PC-3 (cell line): ENCODE measurements around the gene OR5AC2.

ENCODE experiments used
- EZH2 ChIP-seq: fragments of 300-600 bp; sonication (generic); IDR thresholded peaks from one replicate; pipeline ENCODE4 v1.6.1; 2017; ENCODE audit warnings: antibody characterized with exemption, mild to moderate bottlenecking, low read length; ENCODE audit not compliant: unreplicated experiment
- TF ChIP-seq, protein P1 (sequence below): fragments of 300-600 bp; sonication (generic); conservative IDR thresholded peaks from 2 replicates; pipeline ENCODE4 v1.5.1; 2017; ENCODE audit warnings: antibody characterized with exemption, low read depth, mild to moderate bottlenecking, low read length

- TF ChIP-seq, protein P1, sequence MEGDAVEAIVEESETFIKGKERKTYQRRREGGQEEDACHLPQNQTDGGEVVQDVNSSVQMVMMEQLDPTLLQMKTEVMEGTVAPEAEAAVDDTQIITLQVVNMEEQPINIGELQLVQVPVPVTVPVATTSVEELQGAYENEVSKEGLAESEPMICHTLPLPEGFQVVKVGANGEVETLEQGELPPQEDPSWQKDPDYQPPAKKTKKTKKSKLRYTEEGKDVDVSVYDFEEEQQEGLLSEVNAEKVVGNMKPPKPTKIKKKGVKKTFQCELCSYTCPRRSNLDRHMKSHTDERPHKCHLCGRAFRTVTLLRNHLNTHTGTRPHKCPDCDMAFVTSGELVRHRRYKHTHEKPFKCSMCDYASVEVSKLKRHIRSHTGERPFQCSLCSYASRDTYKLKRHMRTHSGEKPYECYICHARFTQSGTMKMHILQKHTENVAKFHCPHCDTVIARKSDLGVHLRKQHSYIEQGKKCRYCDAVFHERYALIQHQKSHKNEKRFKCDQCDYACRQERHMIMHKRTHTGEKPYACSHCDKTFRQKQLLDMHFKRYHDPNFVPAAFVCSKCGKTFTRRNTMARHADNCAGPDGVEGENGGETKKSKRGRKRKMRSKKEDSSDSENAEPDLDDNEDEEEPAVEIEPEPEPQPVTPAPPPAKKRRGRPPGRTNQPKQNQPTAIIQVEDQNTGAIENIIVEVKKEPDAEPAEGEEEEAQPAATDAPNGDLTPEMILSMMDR: no peak
- TF ChIP-seq EZH2: no peak
Measured at GRCh38 chr3:98038286-98038685, 48.7 kb upstream of the OR5AC2 start.
